Pulmonary artery endothelial cell (primary cell): ENCODE results near the gene TRAPPC12. TPM values are rescaled to one million over a fixed set of nuclear protein-coding genes. Genes with fewer than 3 reads are reported as not detected.
"Not testable (repeated sequence)": the region's sequence is repeated elsewhere in the genome, so short reads cannot be mapped to it uniquely, and the experiment has no call there.

ENCODE experiments used
- DNase-seq: peaks from one replicate; pipeline ENCODE4 v3.0.0-alpha.2; 2011; ENCODE audit warnings: low read depth, low spot score
- total RNA-seq: library from RNA; depleted of rRNA; stranded (reverse); fragments of >200 nt; gene quantifications from 2 replicates; pipeline ENCODE4 v1.2.3, GENCODE V29; 2014

Gene TRAPPC12
- total RNA-seq, 1 donor from 2014 or later, result 51.0 TPM

DNA sequence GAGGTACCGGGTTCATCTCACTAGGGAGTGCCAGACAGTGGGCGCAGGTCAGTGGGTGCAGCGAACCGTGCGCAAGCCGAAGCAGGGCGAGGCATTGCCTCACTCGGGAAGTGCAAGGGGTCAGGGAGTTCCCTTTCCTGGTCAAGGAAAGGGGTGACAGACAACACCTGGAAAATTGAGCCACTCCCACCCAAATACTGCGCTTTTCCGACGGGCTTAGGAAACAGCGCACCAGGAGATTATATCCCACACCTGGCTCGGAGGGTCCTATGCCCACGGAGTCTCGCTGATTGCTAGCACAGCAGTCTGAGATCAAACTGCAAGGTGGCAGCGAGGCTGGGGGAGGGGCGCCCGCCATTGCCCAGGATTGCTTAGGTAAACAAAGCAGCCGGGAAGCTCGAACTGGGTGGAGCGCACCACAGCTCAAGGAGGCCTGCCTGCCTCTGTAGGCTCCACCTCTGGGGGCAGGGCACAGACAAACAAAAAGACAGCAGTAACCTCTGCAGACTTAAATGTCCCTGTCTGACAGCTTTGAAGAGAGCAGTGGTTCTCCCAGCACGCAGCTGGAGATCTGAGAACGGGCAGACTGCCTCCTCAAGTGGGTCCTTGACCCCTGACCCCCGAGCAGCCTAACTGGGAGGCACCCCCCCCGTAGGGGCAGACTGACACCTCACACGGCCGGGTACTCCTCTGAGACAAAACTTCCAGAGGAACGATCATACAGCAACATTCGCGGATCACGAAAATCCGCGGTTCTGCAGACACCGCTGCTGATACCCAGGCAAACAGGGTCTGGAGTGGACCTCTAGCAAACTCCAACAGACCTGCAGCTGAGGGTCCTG lies 9.9 kb upstream of the TRAPPC12 start:
- DNase-seq, result not testable (repeated sequence)

GRCh38 chr2:3376821-3377220 lies 2.7 kb upstream of the TRAPPC12 start:
- DNase-seq, result no peak

DNA sequence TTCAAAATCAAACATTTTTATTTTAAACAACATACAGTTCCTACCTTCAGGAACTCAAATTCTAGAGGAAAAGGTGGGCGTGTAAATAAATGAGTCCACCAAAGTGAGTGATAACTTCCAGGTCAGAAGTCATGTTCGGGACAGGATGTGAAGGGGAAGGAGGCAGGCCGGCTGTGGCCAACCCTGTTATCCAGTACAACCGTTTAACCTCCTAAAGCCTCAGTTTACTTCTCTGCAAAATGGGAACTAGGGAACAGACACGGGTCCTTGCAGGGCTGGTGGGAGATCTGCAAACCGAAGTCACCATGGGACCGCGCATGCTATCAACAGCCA lies 2.2 kb upstream of the TRAPPC12 start:
- no peak for DNase-seq

- DNase-seq, result peak; percentile 95
These were observed 1.7 kb upstream of the TRAPPC12 start, which contains the start of gene EIPR1 for GRCh38 chr2:3377612-3378432. TSS of gene EIPR1 (minus strand) at chr2:3377818. CDS start at chr2:3377689, 129 bp downstream.

DNA sequence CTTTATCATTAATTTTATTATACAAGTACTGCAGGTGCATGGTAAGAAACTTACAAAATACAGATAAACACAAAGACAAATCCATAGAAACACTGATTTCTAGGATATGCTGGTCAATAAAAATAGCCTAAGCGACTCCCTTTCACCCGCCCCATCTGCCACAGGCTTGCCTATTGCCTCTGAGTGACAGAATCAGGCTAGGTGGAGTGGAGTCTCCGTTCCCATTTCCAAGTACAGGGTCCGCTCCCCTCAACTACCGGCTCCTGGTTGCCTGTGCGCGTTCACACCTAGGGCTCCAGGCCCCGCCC lies 201 bp upstream of the TRAPPC12 start:
- DNase-seq, result no peak

DNA sequence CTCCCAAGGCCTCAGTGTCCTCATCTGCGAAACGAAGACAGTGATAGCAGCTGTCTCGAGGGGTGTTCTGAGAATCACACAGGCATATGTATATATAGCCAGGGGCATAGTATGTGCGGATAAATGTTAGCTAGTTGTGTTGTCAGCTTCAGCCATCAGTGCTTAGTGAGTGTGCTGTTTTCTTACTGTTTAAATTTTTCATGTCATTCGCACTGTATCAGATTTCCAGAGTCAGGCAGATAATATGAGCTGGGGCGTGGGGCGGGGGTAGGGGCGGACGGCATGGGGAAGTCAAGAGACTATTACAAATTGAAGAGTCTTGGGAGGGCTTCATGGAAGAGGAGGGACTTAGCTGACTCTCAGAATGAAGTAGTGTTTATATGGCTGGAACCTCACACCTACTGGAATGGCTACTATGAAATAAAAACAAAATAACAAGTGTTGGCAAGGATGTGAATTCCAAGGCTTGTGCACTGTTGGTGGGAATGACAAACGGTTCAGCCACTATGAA lies 7.0 kb downstream of the TRAPPC12 start:
- DNase-seq, result no peak

DNA sequence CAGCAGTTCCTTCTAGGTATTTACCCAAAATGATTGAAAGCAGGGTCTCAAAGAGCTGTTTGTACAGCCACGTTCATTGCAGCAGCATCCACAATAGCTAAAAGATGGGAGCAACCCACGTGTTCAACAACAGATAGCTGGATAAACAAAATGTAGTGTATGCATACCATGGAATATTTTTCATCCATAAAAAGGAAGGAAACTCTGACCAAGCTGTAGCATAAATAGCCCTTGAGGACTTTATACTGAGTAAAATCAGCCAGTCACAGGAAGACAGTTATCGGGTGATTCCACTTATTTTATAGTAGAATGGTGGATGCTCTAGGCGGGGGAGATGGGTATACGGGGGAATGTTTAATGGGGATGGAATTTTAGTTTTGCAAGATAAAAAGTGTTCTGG lies 7.5 kb downstream of the TRAPPC12 start:
- no peak for DNase-seq

- DNase-seq, result no peak
These were observed 8.3 kb downstream of the TRAPPC12 start for GRCh38 chr2:3387644-3388411.

DNA sequence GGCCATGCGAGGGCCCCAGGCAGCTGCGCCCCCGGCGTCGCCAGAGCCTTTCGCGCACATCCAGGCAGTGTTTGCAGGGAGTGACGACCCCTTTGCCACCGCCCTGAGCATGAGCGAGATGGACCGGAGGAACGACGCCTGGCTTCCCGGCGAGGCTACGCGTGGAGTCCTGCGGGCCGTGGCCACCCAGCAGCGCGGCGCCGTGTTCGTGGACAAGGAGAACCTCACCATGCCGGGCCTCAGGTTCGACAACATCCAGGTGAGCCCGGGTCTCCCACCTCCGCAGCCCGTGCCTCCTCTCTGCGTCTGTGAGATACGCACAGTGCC lies 8.9 kb downstream of the TRAPPC12 start:
- DNase-seq, result no peak

GRCh38 chr2:3389193-3389592 lies 9.7 kb downstream of the TRAPPC12 start:
- DNase-seq, result no peak

- no peak for DNase-seq
These were observed 10.5 kb downstream of the TRAPPC12 start for GRCh38 chr2:3390041-3390440.

- no peak for DNase-seq
These were observed 12.7 kb downstream of the TRAPPC12 start for GRCh38 chr2:3392216-3392615.

GRCh38 chr2:3396920-3397559 lies 17.5 kb downstream of the TRAPPC12 start:
- no peak for DNase-seq

DNA sequence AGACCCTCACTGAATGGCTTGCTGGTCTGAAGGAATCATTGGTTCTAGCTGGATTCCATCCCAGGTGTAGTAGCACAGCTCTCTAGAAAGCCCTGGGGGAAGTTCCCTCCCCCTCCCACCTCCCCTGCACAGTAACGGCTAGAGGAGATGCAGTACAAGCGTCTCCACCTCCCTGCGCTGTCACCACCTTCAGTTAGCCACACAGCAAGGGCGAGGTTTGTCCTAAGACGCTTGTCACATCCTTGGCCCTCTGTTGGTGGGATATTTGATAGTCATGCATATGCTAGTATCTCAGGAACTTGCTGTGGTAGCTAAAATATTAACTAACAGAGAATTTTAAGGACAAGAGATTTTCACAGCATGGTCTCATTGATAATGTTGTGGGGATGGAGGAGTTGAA lies 19.4 kb downstream of the TRAPPC12 start:
- no peak for DNase-seq

GRCh38 chr2:3399381-3399780 lies 19.9 kb downstream of the TRAPPC12 start:
- DNase-seq, result no peak

- DNase-seq, result no peak
These were observed 20.3 kb downstream of the TRAPPC12 start for GRCh38 chr2:3399829-3400228.

DNA sequence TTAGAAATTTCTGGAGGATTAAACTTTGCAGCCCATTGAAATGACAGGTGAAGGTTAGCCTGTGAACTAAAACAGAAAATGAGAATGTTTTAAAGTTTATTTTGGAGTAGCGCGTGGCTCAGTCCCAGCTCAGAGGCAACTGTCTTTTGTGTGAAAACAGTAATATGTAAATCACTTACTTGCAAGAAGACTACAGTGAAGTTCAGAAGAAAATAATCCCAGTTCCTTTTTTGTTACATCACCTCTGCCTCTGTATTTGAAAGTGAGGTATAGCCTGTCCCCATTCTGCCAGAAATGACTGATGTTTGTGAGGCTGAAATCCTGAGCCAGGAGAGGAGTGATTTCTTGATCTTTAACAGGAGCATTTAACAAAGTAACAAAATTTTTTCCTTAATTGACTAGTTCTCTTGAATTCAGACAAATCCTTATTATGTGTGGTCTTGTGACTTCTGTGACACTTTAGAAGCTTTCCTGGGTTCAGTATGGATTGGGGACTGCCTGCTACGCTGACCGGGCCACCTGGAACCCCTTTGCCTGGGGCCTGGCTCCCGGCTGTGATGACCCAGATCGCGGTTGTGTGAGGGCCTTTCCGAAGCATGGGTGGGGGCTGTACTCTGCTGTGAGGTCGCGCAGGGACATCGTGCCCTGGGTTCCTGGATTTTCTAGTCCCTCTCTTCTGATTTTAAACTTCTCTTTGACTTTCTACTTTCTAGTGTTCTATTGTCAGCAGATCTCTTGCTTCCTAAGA lies 24.3 kb downstream of the TRAPPC12 start:
- DNase-seq, result no peak

DNA sequence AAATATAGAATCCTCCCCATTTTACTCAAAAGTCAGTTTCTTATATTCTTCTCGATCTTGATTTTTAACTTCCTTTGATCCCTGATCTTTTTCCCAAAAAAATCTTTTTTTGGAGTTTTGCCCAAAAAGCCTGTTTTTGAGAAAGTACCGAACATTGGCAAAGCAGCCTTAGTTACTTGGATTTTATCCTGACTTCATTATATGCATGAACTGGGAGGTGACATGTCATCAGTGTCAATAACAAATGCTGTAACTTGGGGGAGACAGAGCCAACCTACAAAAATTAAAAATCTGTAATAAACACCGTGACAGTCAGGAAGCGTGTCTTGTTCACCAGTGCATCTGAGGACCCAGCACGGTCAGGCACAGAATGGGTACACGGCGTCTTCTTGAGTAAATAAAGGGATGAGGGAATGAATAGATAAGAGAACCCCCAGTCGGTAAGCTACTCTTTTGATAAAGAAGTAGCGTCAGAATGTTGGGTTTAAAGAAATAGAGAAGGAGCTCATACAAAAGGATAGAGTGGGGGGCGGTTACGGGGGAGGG lies 24.9 kb downstream of the TRAPPC12 start:
- DNase-seq, result no peak

DNA sequence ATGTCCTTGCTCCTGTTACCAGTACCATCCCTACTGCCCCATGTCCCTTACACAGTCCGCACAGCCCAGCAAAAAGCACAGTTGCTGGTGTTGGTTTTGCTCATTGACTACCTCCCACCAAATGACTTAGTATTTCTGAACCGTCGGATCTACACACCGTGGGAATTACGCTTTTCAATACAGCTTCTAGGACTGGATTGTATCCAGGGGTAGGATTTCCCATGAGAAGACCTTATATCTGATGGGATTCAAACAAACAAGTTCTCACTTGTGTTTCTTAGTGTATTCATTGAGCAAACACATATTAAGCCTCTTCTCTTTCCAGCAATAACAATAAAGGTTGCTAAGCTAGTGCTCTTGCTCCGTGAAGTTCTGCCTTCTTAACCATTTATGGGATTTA lies 25.8 kb downstream of the TRAPPC12 start:
- DNase-seq, result no peak

DNA sequence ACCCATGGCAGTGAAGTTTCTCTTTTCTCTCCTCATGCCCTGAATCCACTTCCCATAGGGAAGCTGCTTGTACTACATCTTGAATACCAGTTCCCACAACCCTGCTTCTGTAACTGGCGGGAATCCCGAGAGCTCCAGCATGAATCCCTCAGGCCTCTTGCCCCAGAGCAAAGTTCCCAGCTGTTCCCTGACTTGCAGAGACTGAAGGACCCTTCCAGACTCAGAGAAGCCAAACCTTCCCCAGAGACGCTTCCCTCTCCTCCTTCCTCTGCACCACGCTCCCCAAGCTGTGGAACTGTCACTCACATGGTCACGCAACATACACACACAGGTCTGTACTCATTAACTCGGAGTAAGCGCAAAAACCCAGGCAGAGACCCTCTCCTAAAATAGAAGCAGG lies 26.4 kb downstream of the TRAPPC12 start:
- DNase-seq, result no peak

GRCh38 chr2:3406501-3406900 lies 27.0 kb downstream of the TRAPPC12 start:
- no peak for DNase-seq
